Effector memory CD8-positive, alpha-beta T cell (primary cell): ENCODE results near the gene TEDC1.
A peak's percentile ranks its signal among the peaks of the same experiment; 100 is the strongest.

Experiments used
- ATAC-seq: fragments of 150-1000 bp; cut with Tn5 transposase; replicated peaks from 2 replicates; pipeline ENCODE4 v1.10.0; 2021; ENCODE audit warnings: mild to moderate bottlenecking, moderate library complexity
- DNase-seq, 3 experiments: peaks; one replicate each; pipeline ENCODE4 v3.0.0; 2021
- H3K27ac Mint-ChIP-seq, 2 donors: one replicate each; pipeline ENCODE4 v1.8.0; 2022; ENCODE audit warnings: mild to moderate bottlenecking in 2 of 2, mixed read lengths in 2 of 2, moderate library complexity in 2 of 2
- H3K27me3 Mint-ChIP-seq, 2 donors: one replicate each; pipeline ENCODE4 v1.8.0; 2022; ENCODE audit warnings: mixed read lengths in 2 of 2
- H3K36me3 Mint-ChIP-seq: one replicate; pipeline ENCODE4 v1.8.0; 2022; ENCODE audit warnings: mild to moderate bottlenecking, moderate library complexity, mixed read lengths; ENCODE audit not compliant: insufficient read depth
- H3K4me1 Mint-ChIP-seq, 2 donors: one replicate each; pipeline ENCODE4 v1.8.0; 2022; ENCODE audit warnings: low read depth in 2 of 2, mixed read lengths in 2 of 2
- H3K4me3 Mint-ChIP-seq, 2 donors: one replicate each; pipeline ENCODE4 v1.8.0; 2022; ENCODE audit warnings: mild to moderate bottlenecking in 2 of 2, mixed read lengths in 2 of 2, moderate library complexity in 2 of 2
- H3K9me3 Mint-ChIP-seq, 2 donors: one replicate each; pipeline ENCODE4 v1.8.0; 2022; ENCODE audit warnings: mixed read lengths in 2 of 2
- total RNA-seq, 9 experiments: gene quantifications; one replicate each; lab custom pipeline; 2026; lab: John Stamatoyannopoulos, UW

Gene TEDC1, protein sequence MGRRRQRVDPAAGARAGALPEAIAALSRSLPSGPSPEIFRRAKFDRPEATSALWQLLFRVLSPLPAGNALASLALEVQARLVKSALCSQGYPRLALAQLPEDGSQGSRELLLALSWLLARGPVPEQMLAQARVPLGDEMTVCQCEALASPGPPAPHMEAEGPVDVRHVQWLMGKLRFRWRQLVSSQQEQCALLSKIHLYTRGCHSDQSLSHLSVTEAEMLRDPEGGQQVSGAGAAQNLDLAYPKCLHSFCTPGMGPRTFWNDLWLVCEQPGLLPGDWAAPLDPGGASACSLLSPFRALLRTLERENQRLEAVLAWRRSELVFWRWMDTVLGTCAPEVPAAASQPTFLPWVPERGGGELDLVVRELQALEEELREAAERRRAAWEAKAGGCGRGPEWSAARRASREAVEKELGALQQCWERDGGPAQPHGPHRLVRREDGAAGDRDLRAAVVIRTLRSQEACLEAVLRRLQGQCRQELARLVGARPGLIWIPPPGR
- total RNA-seq: 19.6 to 142 (median 29.3) reads per million in 9 experiments

DNA sequence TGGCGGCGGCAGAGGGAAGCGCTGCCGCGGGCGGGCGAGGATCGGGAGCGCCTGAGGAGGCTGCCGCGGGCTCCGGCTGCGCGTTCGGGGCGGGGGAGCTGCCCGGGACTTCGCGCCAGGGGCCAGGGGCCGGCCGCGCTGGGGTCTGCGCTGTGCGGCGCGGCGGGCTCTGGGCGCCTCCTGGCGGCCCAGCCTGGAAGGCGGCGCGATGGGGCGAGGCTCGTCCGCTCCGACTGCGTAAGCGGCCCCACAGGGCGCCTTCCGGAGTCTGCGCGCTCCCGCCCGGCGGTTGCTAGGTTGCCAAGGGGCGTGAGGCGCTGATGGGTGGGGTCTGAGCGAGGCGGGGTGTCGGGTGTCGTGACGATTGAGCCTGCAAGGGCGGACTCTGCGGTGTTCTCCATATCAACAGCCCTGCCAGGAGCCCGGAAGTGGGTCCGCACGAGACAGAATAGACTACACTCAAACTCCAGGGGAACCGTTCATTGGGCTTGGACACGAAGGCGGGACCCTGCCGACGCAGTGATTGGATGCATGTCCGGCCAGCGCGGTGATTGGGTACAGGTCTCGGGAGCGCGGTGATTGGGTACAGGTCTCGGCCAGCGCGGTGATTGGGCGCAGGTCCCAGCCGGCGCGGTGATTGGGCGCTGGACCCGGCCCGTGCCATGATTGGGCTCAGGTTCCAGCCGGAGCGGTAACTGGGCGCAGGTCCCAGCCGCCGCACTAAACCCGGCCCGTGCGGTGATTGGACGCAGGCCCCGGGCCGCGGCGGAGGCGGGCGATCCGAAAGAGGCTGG is at the start of gene TEDC1:
TEDC1 (plus strand) TSS at position 675 of the 794 bp plus-strand sequence. CDS start 130 bp downstream, outside the sequence.
- H3K36me3 Mint-ChIP-seq: peaks cover 97% of the 10 kb centered on the region
- peak within 1 kb of the TSS; percentile 88 to 91 for H3K4me3 Mint-ChIP-seq
- H3K27ac Mint-ChIP-seq: peak within 1 kb of the TSS; percentile 100
- no peaks in the 10 kb centered on the region for H3K9me3 Mint-ChIP-seq
- ATAC-seq (peak; percentile 60), DNase-seq (peak; percentile 97 to 98 (median 98))
- H3K27me3 Mint-ChIP-seq: no peaks in the 10 kb centered on the region
- peaks cover 23 to 26% of the 10 kb centered on the region in 2 donors for H3K4me1 Mint-ChIP-seq

DNA sequence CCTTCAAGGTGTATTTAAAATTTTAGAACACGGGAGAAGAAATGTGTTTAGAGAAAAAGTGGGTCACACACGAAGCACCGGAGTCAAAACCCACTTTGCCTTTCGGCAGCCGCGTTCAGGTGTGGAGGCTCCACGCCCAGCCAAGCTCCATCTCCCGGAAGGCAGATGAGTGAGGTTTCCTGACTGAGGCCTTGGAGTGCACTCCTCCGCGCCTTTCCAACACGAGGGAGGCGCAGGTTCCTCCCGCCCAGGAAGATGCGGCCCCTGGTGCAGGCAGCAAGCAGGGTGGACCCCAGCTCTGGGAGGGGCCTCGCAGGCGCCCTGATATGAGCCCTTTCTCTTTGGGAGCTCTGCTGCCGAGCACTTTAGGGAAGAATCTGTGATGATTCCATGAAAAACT is 48.9 kb upstream of the TEDC1 start:
- ATAC-seq (no peak), DNase-seq (no peak)
- peaks cover 4% of the 10 kb centered on the region for H3K36me3 Mint-ChIP-seq
- H3K4me1 Mint-ChIP-seq: peaks cover 0 to 3% of the 10 kb centered on the region in 2 donors
- peak overlapping the region in 1 of 2 donors; percentile 6 for H3K27ac Mint-ChIP-seq
- no peaks in the 10 kb centered on the region for H3K27me3 Mint-ChIP-seq
- no peak overlapping the region for H3K4me3 Mint-ChIP-seq
- H3K9me3 Mint-ChIP-seq: no peaks in the 10 kb centered on the region

DNA sequence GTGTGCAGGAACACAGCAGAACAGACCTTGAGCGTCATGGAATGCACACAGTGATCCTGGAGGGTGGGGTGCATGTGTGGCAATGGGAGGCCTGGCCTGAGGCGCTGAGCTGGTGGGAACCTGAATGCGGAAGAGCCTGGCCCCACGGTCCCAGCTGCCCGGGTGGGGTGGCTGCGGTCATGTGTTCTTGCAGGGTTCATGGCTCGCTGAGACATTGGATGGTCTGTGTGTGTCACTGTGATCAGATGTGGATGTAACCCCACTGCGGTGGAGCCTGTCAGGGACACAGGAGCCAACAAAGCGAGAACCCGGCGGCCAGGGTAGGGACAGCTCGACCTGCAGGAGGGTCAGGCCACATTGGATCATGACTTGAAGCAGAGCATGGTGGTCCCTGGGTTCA is 48.2 kb upstream of the TEDC1 start:
- no peak overlapping the region for H3K27ac Mint-ChIP-seq
- peaks cover 4% of the 10 kb centered on the region for H3K36me3 Mint-ChIP-seq
- H3K9me3 Mint-ChIP-seq: no peaks in the 10 kb centered on the region
- no peak overlapping the region for H3K4me3 Mint-ChIP-seq
- H3K27me3 Mint-ChIP-seq: no peaks in the 10 kb centered on the region
- peaks cover 0 to 3% of the 10 kb centered on the region in 2 donors for H3K4me1 Mint-ChIP-seq
- DNase-seq (no peak), ATAC-seq (no peak)

DNA sequence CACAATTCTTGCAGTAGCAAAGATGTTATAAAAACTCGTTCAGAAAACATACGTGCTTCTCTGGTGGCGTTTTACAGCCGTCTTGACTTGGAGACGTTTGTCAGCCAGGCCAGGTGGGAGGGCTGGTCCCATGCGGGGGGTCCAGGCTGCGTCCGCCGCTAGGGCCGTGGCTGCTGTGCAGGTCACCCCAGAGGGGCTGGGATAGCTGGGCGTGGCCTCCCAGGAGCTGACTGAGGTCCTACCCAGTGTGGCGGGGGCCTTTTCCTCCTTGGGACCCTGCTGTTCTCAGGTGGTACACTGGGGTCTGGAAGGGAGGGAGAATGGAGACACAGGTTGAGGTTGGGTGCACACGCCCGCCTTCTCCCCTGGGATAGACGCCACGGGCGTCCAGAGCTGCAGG is 46.2 kb upstream of the TEDC1 start:
- ATAC-seq (no peak), DNase-seq (no peak)
- no peaks in the 10 kb centered on the region for H3K4me1 Mint-ChIP-seq
- H3K4me3 Mint-ChIP-seq: no peak overlapping the region
- H3K9me3 Mint-ChIP-seq: no peaks in the 10 kb centered on the region
- H3K36me3 Mint-ChIP-seq: peaks cover 4% of the 10 kb centered on the region
- H3K27ac Mint-ChIP-seq: no peak overlapping the region
- no peaks in the 10 kb centered on the region for H3K27me3 Mint-ChIP-seq

DNA sequence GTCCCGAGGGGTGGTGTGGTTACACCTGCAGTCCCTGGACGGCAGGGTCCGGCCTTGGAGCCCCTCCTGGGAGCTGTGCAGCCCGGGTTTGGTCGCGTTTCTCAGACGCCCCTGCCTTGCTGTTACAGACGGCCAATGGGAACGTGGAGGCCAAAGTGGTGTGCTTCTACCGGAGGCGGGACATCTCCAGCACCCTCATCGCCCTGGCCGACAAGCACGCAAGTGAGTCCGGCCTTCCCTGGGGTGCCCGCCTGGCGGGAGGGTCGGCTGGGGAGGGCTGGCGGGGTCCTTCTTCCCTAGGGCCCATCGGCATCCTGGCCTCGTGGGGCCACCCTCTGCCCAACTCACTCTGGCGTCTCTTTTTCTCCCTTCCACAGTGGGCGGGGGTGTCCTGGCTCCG is 45.8 kb upstream of the TEDC1 start:
- ATAC-seq: no peak
- Mint-ChIP-seq H3K4me1 (no peaks in the 10 kb centered on the region), H3K27ac (no peak overlapping the region), H3K4me3 (no peak overlapping the region), H3K36me3 (peaks cover 4% of the 10 kb centered on the region), H3K27me3 (no peaks in the 10 kb centered on the region), H3K9me3 (no peaks in the 10 kb centered on the region)
- DNase-seq: no peak

DNA sequence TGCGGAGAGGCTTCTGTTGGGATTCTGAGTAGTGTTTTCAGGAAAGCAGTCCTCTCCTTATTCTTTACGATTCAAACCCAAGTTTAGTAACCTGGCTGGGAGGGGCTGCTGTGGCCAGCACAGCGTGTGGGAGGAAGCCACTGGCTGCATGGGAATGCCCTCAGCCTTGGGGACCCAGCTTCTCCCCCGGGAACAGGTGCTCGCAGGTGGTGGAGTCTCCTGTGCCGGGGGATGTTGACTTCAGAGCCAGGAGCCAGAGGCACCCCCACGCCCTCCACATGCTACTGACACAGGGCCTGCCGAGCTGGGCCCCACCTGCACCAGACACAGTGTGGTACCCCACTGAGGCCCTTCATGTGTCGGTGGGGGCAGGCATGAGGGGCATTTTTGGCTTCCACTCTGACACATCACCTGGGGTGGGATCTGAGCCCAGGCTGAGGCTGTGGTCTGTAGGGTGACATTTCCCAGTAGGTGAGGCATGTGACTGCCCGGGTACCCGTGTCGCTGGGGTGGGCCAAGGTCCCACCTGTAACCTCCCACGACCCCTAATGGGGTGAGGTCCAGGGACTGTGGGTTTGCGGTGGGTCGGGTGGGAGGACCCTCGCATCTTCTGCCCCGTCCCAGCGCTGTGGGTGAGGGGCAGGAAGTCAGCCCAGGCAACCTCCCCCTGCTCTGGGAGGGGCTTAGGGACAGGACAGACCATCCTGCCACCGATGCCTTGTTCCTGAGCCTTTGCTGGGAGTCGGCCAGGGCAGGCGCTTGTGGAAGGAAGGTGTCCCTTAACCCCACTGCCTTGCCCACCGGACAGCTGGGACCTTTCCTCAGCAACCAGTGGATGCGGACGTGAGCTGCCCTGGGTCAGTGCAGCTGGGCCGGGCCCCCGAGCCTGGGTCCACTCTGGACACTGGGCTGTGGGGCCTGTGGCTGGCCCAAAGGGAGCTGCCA is 44.9 kb upstream of the TEDC1 start:
- no peak for DNase-seq
- Mint-ChIP-seq H3K9me3 (no peaks in the 10 kb centered on the region), H3K36me3 (peaks cover 5% of the 10 kb centered on the region), H3K4me1 (no peaks in the 10 kb centered on the region), H3K27me3 (no peaks in the 10 kb centered on the region), H3K4me3 (no peak overlapping the region), H3K27ac (no peak overlapping the region)
- ATAC-seq: no peak

DNA sequence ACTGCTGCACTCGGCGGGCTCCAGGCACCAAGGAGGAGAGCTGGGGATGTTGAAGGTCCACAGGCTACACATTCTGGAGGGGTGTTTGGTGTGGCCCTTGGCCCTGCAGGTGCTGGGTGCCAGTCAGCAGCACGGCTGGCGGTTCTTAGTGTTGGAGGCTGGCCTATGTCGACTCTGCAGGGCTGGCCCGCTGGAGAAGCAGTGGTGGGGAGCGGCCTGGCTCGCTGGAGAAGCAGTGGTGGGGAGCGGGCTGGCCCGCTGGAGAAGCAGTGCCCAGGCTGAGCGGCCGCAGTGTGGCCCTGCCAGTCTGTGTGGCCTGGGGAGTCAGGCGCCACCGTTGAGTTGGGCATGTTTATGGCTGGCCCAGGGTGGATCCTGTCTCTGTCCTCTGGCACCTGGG is 44.1 kb upstream of the TEDC1 start:
- Mint-ChIP-seq H3K36me3 (peaks cover 7% of the 10 kb centered on the region), H3K4me3 (no peak overlapping the region), H3K9me3 (no peaks in the 10 kb centered on the region), H3K27me3 (no peaks in the 10 kb centered on the region), H3K27ac (peak overlapping the region in 1 of 2 donors; percentile 35), H3K4me1 (no peaks in the 10 kb centered on the region)
- ATAC-seq (no peak), DNase-seq (no peak)

DNA sequence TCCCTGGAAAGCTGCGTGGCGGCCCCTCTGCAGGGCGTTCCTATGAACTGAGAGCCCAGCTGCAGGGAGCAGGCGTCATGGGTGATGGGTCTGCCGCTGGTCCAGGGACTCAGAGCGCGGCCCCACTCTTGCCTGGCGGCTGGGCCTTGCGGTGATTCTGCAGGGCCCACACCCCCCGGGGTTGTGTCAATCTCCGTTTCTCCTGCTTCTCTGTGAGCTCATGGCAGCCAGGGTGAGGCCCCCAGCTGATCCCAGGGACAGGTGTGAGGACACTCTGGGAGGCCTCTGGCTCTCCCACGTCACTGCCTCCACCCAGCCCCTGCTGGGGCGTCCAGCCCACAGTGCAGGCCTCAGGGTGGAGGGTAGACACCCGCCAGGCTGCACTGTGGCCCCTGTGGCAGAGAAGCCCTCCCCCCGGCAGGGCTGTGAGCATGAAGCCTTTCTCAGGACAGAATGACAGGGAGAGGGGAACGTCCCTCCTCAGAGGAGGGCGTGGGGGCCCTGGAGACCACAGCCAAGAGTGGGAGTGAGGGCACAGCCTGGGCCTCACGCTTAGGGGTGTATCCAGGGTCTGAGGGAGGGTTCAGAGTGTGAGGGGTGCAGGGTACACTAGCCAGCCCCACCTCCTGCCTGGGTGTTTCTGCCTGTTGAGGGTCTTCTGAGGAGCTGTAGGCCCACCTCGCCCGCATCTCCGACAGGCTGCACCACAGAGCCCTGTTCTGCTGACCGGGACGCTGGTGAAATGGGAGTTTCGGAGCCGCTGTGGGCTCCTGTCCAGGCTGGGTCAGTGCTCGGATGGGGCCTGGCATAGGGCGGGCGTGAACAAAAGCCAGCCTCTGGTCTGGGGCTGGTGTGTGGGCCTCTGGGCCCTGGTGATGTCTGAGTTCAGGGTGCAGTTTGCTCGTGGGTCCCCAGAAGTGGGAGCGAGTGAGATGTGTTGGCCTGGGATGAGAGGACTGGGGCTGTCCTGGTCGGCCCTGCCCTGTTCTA is 43.1 kb upstream of the TEDC1 start:
- Mint-ChIP-seq H3K27me3 (no peaks in the 10 kb centered on the region), H3K27ac (peak overlapping the region in 1 of 2 donors; percentile 29), H3K36me3 (peaks cover 7% of the 10 kb centered on the region), H3K4me3 (no peak overlapping the region), H3K4me1 (no peaks in the 10 kb centered on the region), H3K9me3 (no peaks in the 10 kb centered on the region)
- ATAC-seq (no peak), DNase-seq (no peak)

DNA sequence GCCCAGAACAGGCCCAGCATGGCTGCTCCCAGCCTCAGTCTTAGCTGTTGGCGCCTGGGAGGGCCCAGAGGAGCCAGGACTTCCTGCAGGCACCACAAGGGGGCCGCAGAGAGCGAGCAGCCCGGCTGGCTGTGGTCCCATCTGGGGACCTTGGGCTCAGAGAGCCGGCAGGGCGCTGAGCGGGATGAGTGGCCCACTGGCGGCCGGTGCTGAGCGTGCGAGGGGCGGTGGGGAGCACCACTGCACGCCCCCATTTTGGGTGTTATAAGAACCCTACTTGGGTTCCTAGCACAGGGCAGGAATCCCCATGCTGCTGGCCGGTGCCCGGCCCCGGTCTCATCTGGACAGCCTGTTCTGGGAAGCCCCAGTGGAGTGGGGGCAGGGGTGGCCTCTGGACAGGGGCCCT is 42.3 kb upstream of the TEDC1 start:
- H3K36me3 Mint-ChIP-seq: peaks cover 7% of the 10 kb centered on the region
- no peaks in the 10 kb centered on the region for H3K27me3 Mint-ChIP-seq
- no peaks in the 10 kb centered on the region for H3K9me3 Mint-ChIP-seq
- H3K27ac Mint-ChIP-seq: no peak overlapping the region
- H3K4me3 Mint-ChIP-seq: no peak overlapping the region
- H3K4me1 Mint-ChIP-seq: no peaks in the 10 kb centered on the region
- DNase-seq (peak; percentile 68 to 75 (median 72)), ATAC-seq (peak; percentile 99)

DNA sequence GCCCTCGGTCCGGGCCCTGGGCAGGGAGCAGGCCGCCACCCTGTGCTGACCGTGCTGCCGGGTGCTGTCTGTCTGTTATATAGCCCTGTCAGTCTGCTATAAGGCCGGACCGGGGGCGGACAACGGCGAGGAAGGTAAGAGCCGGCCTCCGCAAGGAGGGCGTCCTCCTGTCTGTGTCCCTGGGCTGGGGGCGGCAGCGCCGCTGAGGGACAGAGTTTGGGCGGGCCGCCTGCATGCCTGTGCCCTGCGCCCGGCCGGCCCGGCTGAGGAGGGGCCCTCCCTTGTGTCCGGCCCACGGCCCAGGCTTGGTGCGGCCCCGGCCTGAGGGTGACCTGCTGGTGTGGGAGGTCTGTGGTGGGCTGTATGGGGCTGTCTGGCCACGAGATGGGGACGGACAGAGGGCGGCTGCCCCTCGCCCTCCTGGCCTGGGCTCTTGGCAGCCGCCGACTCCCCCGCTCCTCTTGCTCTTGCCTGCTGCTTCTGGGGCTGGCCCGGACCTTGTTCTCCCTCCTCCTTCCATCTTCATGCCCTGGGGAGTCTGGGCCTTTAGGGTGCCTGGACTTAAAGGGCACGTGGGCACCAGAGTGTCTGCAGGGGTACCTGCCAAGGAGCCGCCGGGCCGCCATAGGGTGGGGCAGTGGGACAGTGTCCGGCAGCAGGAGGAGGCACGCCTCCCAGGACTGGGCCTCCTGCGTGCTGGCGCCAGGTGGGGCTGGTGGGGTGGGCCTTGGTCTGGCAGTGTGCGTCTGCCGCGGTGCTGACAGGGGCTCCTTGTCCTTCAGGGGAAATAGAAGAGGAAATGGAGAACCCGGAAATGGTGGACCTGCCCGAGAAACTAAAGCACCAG is 41.5 kb upstream of the TEDC1 start:
- Mint-ChIP-seq H3K4me1 (no peaks in the 10 kb centered on the region), H3K27me3 (no peaks in the 10 kb centered on the region), H3K36me3 (peaks cover 11% of the 10 kb centered on the region), H3K27ac (no peak overlapping the region), H3K4me3 (no peak overlapping the region), H3K9me3 (no peaks in the 10 kb centered on the region)
- ATAC-seq (no peak), DNase-seq (no peak)

DNA sequence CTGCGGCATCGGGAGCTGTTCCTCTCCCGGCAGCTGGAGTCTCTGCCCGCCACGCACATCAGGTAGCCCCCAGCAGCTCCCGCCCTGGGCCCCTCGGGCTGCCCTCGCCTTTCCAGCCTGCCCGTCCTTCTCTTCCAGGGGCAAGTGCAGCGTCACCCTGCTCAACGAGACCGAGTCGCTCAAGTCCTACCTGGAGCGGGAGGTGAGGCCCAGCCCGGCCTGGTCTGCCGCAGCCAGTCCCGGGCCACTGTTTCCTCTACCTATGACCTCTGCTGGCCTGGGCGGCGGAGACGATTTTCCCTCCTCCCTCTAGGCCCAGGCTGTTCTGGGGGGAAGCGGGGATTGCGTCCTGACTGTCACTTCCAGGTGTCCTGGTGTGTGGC is 40.9 kb upstream of the TEDC1 start:
- DNase-seq: no peak
- no peak overlapping the region for H3K27ac Mint-ChIP-seq
- no peaks in the 10 kb centered on the region for H3K27me3 Mint-ChIP-seq
- no peak overlapping the region for H3K4me3 Mint-ChIP-seq
- peaks cover 14% of the 10 kb centered on the region for H3K36me3 Mint-ChIP-seq
- ATAC-seq: no peak
- no peaks in the 10 kb centered on the region for H3K4me1 Mint-ChIP-seq
- H3K9me3 Mint-ChIP-seq: no peaks in the 10 kb centered on the region
